ENCODE data around the gene PRR20G. TPM values are rescaled to one million over a fixed set of nuclear protein-coding genes. Genes with fewer than 3 reads are reported as not detected.

The PRR20G gene
- total RNA-seq, 1 experiment from 2014 or later = not detected

DNA sequence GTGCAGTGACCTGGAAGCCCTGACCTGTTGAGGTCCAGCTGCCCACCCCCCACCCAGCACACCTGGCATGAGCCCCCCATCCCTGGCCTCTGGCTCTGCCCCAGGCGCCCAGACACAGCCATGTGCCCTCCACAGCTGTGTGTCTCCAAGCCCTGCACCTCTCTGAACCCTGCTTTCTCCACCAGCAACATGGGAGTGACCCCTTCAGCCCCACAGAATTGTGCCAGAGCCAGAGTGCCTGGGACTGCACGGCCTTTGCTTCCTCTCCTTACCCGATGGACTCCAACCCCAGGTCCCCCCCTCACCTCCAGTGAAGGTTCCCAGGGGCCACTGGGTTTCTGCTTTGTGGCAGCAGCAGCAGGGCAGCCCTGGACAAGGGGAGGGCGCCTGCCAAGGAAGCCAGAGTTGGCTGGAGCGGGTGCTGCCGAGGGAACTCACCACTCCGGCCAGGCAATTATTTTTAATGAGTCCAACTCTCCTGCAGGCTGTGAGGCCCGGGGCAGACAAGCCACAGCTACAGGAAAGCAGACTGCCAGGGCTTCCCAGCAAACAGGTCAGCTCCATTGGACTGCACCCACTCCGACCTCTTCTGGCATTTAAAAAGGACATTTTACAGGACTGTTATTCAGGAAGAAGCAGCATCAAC is 24.1 kb downstream of the PRR20G start:
- peaks cover 87% of the 10 kb centered on the region for H3K27me3 Mint-ChIP-seq (ENCODE audit: unreplicated experiment)
- H3K27ac Mint-ChIP-seq (ENCODE audit: unreplicated experiment) = no peak overlapping the region
- TF ChIP-seq, protein P1, sequence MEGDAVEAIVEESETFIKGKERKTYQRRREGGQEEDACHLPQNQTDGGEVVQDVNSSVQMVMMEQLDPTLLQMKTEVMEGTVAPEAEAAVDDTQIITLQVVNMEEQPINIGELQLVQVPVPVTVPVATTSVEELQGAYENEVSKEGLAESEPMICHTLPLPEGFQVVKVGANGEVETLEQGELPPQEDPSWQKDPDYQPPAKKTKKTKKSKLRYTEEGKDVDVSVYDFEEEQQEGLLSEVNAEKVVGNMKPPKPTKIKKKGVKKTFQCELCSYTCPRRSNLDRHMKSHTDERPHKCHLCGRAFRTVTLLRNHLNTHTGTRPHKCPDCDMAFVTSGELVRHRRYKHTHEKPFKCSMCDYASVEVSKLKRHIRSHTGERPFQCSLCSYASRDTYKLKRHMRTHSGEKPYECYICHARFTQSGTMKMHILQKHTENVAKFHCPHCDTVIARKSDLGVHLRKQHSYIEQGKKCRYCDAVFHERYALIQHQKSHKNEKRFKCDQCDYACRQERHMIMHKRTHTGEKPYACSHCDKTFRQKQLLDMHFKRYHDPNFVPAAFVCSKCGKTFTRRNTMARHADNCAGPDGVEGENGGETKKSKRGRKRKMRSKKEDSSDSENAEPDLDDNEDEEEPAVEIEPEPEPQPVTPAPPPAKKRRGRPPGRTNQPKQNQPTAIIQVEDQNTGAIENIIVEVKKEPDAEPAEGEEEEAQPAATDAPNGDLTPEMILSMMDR (IDR thresholded peaks at IDR 0.05; ENCODE audit: unreplicated experiment) = no peak
- CTCF ChIA-PET = interaction anchor here (1.7 kb wide), 1 partner anchor 12 kb away, joined by 4 read pairs; no protein-coding TSS in a partner anchor
- peaks cover 5% of the 10 kb centered on the region for H3K4me1 Mint-ChIP-seq (ENCODE audit: low read depth, unreplicated experiment)
- H3K4me3 Mint-ChIP-seq (ENCODE audit: low read depth, unreplicated experiment) = no peak overlapping the region
- peaks cover under 1% of the 10 kb centered on the region for H3K9me3 Mint-ChIP-seq (ENCODE audit: low read depth, unreplicated experiment)
- no TSS peak for BruUV-seq (replicated peaks)
- intact Hi-C loops (cut with micrococcal nuclease; ENCODE audit: unreplicated experiment) = no loop called here
- H3K36me3 Mint-ChIP-seq (ENCODE audit: insufficient read depth, unreplicated experiment) = no peaks in the 10 kb centered on the region
- DNase-seq = no peak

DNA sequence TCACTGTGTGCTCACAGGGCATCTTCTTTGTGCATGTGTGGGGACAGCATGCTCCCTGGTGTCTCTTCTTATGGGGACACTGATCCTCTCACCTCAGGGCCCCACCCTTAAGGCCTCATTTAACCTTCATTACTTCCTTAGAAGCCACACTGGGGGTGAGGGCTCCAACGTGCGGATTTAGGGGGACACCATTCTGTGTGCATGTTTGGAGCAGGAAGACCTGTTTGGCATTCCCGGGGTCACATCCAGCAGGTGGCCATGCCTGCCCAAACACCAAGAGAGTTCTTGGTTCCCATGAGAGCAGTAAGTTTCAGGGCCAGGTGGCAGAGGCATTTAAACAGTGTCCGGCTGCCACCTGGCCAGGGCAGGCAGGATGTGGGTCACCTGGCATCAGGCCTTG is 24.8 kb downstream of the PRR20G start:
- no peak for DNase-seq
- Mint-ChIP-seq H3K36me3 (ENCODE audit: insufficient read depth, unreplicated experiment) (no peaks in the 10 kb centered on the region), H3K4me3 (ENCODE audit: low read depth, unreplicated experiment) (no peak overlapping the region), H3K4me1 (ENCODE audit: low read depth, unreplicated experiment) (peaks cover 5% of the 10 kb centered on the region), H3K27ac (ENCODE audit: unreplicated experiment) (no peak overlapping the region), H3K27me3 (ENCODE audit: unreplicated experiment) (peaks cover 94% of the 10 kb centered on the region), H3K9me3 (ENCODE audit: low read depth, unreplicated experiment) (no peaks in the 10 kb centered on the region)
- TF ChIP-seq, protein P1 (IDR thresholded peaks at IDR 0.05; ENCODE audit: unreplicated experiment) = no peak
- CTCF ChIA-PET = interaction anchor here (1.7 to 2.7 kb wide), 2 partner anchors 12 to 41 kb away, joined by 4 to 5 read pairs; no protein-coding TSS in a partner anchor
- BruUV-seq (replicated peaks) = no TSS peak
- intact Hi-C loops (cut with micrococcal nuclease; ENCODE audit: unreplicated experiment) = no loop called here

DNA sequence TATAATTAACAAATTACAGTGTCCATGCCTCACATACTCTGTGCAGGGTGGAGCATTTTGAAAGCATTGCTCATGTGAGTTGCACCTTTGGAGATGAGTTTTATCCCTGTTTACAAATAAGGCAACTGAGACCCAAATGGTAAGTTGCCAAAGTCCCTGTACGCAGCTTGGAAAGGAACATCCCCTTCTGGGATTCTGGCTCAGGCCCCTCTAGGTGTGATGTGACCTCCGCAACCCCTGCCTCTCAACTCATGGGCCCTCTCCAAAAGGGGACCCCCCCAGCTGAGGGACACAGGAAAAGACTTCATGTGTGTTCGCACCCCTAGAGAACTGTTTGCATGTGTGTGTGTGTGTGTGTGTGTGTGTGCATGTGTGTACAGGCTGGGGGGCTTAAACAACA is 25.3 kb downstream of the PRR20G start:
- Mint-ChIP-seq H3K4me1 (ENCODE audit: low read depth, unreplicated experiment) (peaks cover 5% of the 10 kb centered on the region), H3K27me3 (ENCODE audit: unreplicated experiment) (peaks cover 96% of the 10 kb centered on the region), H3K9me3 (ENCODE audit: low read depth, unreplicated experiment) (no peaks in the 10 kb centered on the region), H3K4me3 (ENCODE audit: low read depth, unreplicated experiment) (no peak overlapping the region), H3K27ac (ENCODE audit: unreplicated experiment) (no peak overlapping the region), H3K36me3 (ENCODE audit: insufficient read depth, unreplicated experiment) (no peaks in the 10 kb centered on the region)
- no TSS peak for BruUV-seq (replicated peaks)
- TF ChIP-seq, protein P1 (IDR thresholded peaks at IDR 0.05; ENCODE audit: unreplicated experiment) = no peak
- intact Hi-C loops (cut with micrococcal nuclease; ENCODE audit: unreplicated experiment) = no loop called here
- no peak for DNase-seq
- CTCF ChIA-PET = interaction anchor here (0.6 to 2.7 kb wide), 2 partner anchors 8 to 42 kb away, joined by 5 read pairs; no protein-coding TSS in a partner anchor

DNA sequence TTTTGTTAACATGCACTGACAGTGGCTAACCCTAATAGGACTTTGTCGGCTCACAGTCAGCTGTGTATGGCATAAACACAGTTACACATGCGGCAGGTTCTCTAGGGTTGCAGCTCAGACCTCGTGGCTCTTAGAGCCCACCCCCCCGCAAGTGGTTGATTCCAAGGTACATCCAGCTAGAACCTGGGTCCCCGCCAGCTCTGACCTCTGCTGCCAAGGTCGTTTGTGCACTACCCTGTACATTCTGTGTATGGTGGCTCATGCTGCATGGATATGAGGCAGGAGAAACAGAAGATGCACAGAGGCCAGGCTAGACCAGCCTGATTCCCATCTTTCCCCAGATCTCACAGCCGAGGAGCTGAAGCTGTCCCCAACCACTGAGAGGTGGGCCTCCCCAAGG is 25.9 kb downstream of the PRR20G start:
- H3K27me3 Mint-ChIP-seq (ENCODE audit: unreplicated experiment) = peaks cover 96% of the 10 kb centered on the region
- intact Hi-C loops (cut with micrococcal nuclease; ENCODE audit: unreplicated experiment) = no loop called here
- H3K27ac Mint-ChIP-seq (ENCODE audit: unreplicated experiment) = no peak overlapping the region
- CTCF ChIA-PET = interaction anchor here (0.6 to 2.7 kb wide), 2 partner anchors 8 to 42 kb away, joined by 5 read pairs; no protein-coding TSS in a partner anchor
- no peak for DNase-seq
- TF ChIP-seq, protein P1 (IDR thresholded peaks at IDR 0.05; ENCODE audit: unreplicated experiment) = no peak
- no TSS peak for BruUV-seq (replicated peaks)
- H3K36me3 Mint-ChIP-seq (ENCODE audit: insufficient read depth, unreplicated experiment) = no peaks in the 10 kb centered on the region
- no peak overlapping the region for H3K4me3 Mint-ChIP-seq (ENCODE audit: low read depth, unreplicated experiment)
- H3K4me1 Mint-ChIP-seq (ENCODE audit: low read depth, unreplicated experiment) = peaks cover 5% of the 10 kb centered on the region
- no peaks in the 10 kb centered on the region for H3K9me3 Mint-ChIP-seq (ENCODE audit: low read depth, unreplicated experiment)
